ENCODE results near the gene SLC22A9.
"Not testable (repeated sequence)": the region's sequence is repeated elsewhere in the genome, so short reads cannot be mapped to it uniquely, and the experiment has no call there.

GRCh38 chr11:63335089-63335488 lies 34.5 kb upstream of the SLC22A9 start:
- not testable (repeated sequence) for TF ChIP-seq CTCF (IDR thresholded peaks at IDR 0.05; ENCODE audit: low read depth, low read length, poor library complexity, severe bottlenecking); EZH2phosphoT487 (IDR thresholded peaks at IDR 0.05; ENCODE audit: borderline replicate concordance, low read length)
